ENCODE results near the gene OR10H3. TPM values are rescaled to one million over a fixed set of nuclear protein-coding genes. Genes with fewer than 3 reads are reported as not detected.
"Not testable (repeated sequence)": the region's sequence is repeated elsewhere in the genome, so short reads cannot be mapped to it uniquely, and the experiment has no call there.

OR10H3 gene
- polyA plus RNA-seq, 1 donor (not counting 4 experiments of a cell fraction or from before 2014, with no cell fraction given), result not detected

- Histone ChIP-seq H3K4me3 (ENCODE audit: control insufficient read depth in 2 of 3, extremely low read depth in 1 of 3, insufficient read depth in 2 of 3, low read depth in 1 of 3, low read length in 3 of 3) (no peak overlapping the region), H3K9ac (ENCODE audit: control insufficient read depth, extremely low read depth, insufficient read depth, low read length) (no peak overlapping the region), H3K4me2 (ENCODE audit: control insufficient read depth, extremely low read depth, insufficient read depth, low read depth, low read length) (no peak overlapping the region), H3K9me3 (ENCODE audit: control insufficient read depth, low read depth, low read length) (no peaks in the 10 kb centered on the region), H3K27ac (ENCODE audit: control insufficient read depth, insufficient read depth, low read length) (no peak overlapping the region), H3K27me3 (ENCODE audit: control insufficient read depth, extremely low read depth, insufficient read depth, low read length) (no peaks in the 10 kb centered on the region), H3K36me3 (ENCODE audit: control insufficient read depth in 2 of 2, extremely low read depth in 1 of 2, insufficient read depth in 2 of 2, low read length in 2 of 2) (no peaks in the 10 kb centered on the region), H2AFZ (ENCODE audit: control insufficient read depth, low read length) (no peak overlapping the region), H3K4me1 (ENCODE audit: control insufficient read depth, extremely low read depth, insufficient read depth, low read length) (no peaks in the 10 kb centered on the region), H4K20me1 (ENCODE audit: control insufficient read depth, extremely low read depth, insufficient read depth, low read length) (no peaks in the 10 kb centered on the region), H3K9me1 (ENCODE audit: control insufficient read depth, extremely low read depth, insufficient read depth, low read length) (no peaks in the 10 kb centered on the region), H3K79me2 (ENCODE audit: control insufficient read depth, insufficient read depth, low read length) (no peaks in the 10 kb centered on the region)
- TF ChIP-seq CTCF (optimal IDR thresholded peaks at IDR 0.05 in 1 of 3, IDR thresholded peaks at IDR 0.05 in 1 of 3, conservative IDR thresholded peaks at IDR 0.05 in 1 of 3; ENCODE audit: extremely low read depth in 1 of 3, insufficient read depth in 2 of 3, low read length in 3 of 3) (no peak), EZH2 (IDR thresholded peaks at IDR 0.05; ENCODE audit: low read length) (no peak)
- no peak for DNase-seq (ENCODE audit: low read depth, low spot score)
- dilution Hi-C loops (cut with MboI; ENCODE audit: extremely low pct_ligation_motif_present, low sequenced_read_pairs), result no loop called here
- no peak for FAIRE-seq
These were observed 44.4 kb downstream of the OR10H3 start for GRCh38 chr19:15782211-15782610.

- H4K20me1 ChIP-seq (ENCODE audit: control insufficient read depth, extremely low read depth, insufficient read depth, low read length); DNase-seq (ENCODE audit: low read depth, low spot score); dilution Hi-C loops (cut with MboI; ENCODE audit: extremely low pct_ligation_motif_present, low sequenced_read_pairs); H3K9ac ChIP-seq (ENCODE audit: control insufficient read depth, extremely low read depth, insufficient read depth, low read length); H3K9me1 ChIP-seq (ENCODE audit: control insufficient read depth, extremely low read depth, insufficient read depth, low read length); H3K36me3 ChIP-seq (ENCODE audit: control insufficient read depth in 2 of 2, extremely low read depth in 1 of 2, insufficient read depth in 2 of 2, low read length in 2 of 2); FAIRE-seq; H3K4me3 ChIP-seq (ENCODE audit: control insufficient read depth in 2 of 3, extremely low read depth in 1 of 3, insufficient read depth in 2 of 3, low read depth in 1 of 3, low read length in 3 of 3); H3K27ac ChIP-seq (ENCODE audit: control insufficient read depth, insufficient read depth, low read length); H3K27me3 ChIP-seq (ENCODE audit: control insufficient read depth, extremely low read depth, insufficient read depth, low read length); H3K79me2 ChIP-seq (ENCODE audit: control insufficient read depth, insufficient read depth, low read length); H2AFZ ChIP-seq (ENCODE audit: control insufficient read depth, low read length); H3K9me3 ChIP-seq (ENCODE audit: control insufficient read depth, low read depth, low read length); H3K4me1 ChIP-seq (ENCODE audit: control insufficient read depth, extremely low read depth, insufficient read depth, low read length); H3K4me2 ChIP-seq (ENCODE audit: control insufficient read depth, extremely low read depth, insufficient read depth, low read depth, low read length): not testable (repeated sequence)
These were observed 45.1 kb downstream of the OR10H3 start for GRCh38 chr19:15782896-15783295.

- H2AFZ ChIP-seq (ENCODE audit: control insufficient read depth, low read length), result no peak within 1 kb of the TSS
- H3K27me3 ChIP-seq (ENCODE audit: control insufficient read depth, extremely low read depth, insufficient read depth, low read length), result no peaks in the 10 kb centered on the region
- no peaks in the 10 kb centered on the region for H3K4me1 ChIP-seq (ENCODE audit: control insufficient read depth, extremely low read depth, insufficient read depth, low read length)
- no peak for FAIRE-seq
- H3K27ac ChIP-seq (ENCODE audit: control insufficient read depth, insufficient read depth, low read length), result no peak within 1 kb of the TSS
- no peak within 1 kb of the TSS for H3K4me3 ChIP-seq (ENCODE audit: control insufficient read depth in 2 of 3, extremely low read depth in 1 of 3, insufficient read depth in 2 of 3, low read depth in 1 of 3, low read length in 3 of 3)
- H3K36me3 ChIP-seq (ENCODE audit: control insufficient read depth in 2 of 2, extremely low read depth in 1 of 2, insufficient read depth in 2 of 2, low read length in 2 of 2), result no peaks in the 10 kb centered on the region
- no peak for DNase-seq (ENCODE audit: low read depth, low spot score)
- dilution Hi-C loops (cut with MboI; ENCODE audit: extremely low pct_ligation_motif_present, low sequenced_read_pairs), result no loop called here
- no peaks in the 10 kb centered on the region for H3K9me1 ChIP-seq (ENCODE audit: control insufficient read depth, extremely low read depth, insufficient read depth, low read length)
- no peaks in the 10 kb centered on the region for H3K79me2 ChIP-seq (ENCODE audit: control insufficient read depth, insufficient read depth, low read length)
- TF ChIP-seq CTCF (optimal IDR thresholded peaks at IDR 0.05 in 1 of 3, IDR thresholded peaks at IDR 0.05 in 1 of 3, conservative IDR thresholded peaks at IDR 0.05 in 1 of 3; ENCODE audit: extremely low read depth in 1 of 3, insufficient read depth in 2 of 3, low read length in 3 of 3), result no peak
- no peak for TF ChIP-seq EZH2 (IDR thresholded peaks at IDR 0.05; ENCODE audit: low read length)
- no peak within 1 kb of the TSS for H3K9ac ChIP-seq (ENCODE audit: control insufficient read depth, extremely low read depth, insufficient read depth, low read length)
- no peak within 1 kb of the TSS for H3K4me2 ChIP-seq (ENCODE audit: control insufficient read depth, extremely low read depth, insufficient read depth, low read depth, low read length)
- no peaks in the 10 kb centered on the region for H4K20me1 ChIP-seq (ENCODE audit: control insufficient read depth, extremely low read depth, insufficient read depth, low read length)
- no peaks in the 10 kb centered on the region for H3K9me3 ChIP-seq (ENCODE audit: control insufficient read depth, low read depth, low read length)
These were observed 49.9 kb downstream of the OR10H3 start, which contains the start of gene OR10H5 for GRCh38 chr19:15787611-15788155. Gene OR10H5 (plus strand): TSS chr19:15787661. CDS start chr19:15794049, 6,388 bp downstream.

Measured in keratinocyte (primary cell).